Keratinocyte (primary cell): ENCODE measurements around the gene PTPN13. TPM values are rescaled to one million over a fixed set of nuclear protein-coding genes. Genes with fewer than 3 reads are reported as not detected.

ENCODE experiments used
- DNase-seq: peaks from one replicate; pipeline ENCODE4 v3.0.0-alpha.2; 2011; ENCODE audit warnings: low read depth, missing footprints, low spot score
- FAIRE-seq: peaks from 2 replicates; lab custom pipeline; 2011; peaks lifted over from hg19 to GRCh38; lab: Jason Lieb, UNC
- H2AFZ ChIP-seq: 2 replicates; pipeline ENCODE4 v1.6.0; 2012; ENCODE audit warnings: low read length, control low read depth, inconsistent platforms; ENCODE audit not compliant: control insufficient read depth
- H3K27ac ChIP-seq: 2 replicates; pipeline ENCODE4 v1.5.1; 2011; ENCODE audit warnings: low read length; ENCODE audit not compliant: control insufficient read depth, insufficient read depth
- H3K27me3 ChIP-seq: 3 replicates; pipeline ENCODE4 v1.6.0; 2011; ENCODE audit warnings: low read length; ENCODE audit not compliant: control insufficient read depth, insufficient read depth; ENCODE audit errors: extremely low read depth
- H3K36me3 ChIP-seq, 2 experiments: 2 replicates in 1 of 2; 3 replicates in 1 of 2; pipeline ENCODE4 v1.5.1; 2011; ENCODE audit warnings: low read length in 2 of 2, mild to moderate bottlenecking in 1 of 2; ENCODE audit not compliant: control insufficient read depth in 2 of 2, insufficient read depth in 2 of 2; ENCODE audit errors: extremely low read depth in 1 of 2
- H3K4me1 ChIP-seq: 3 replicates; pipeline ENCODE4 v1.5.1; 2011; ENCODE audit warnings: low read length; ENCODE audit not compliant: control insufficient read depth, insufficient read depth; ENCODE audit errors: extremely low read depth
- H3K4me2 ChIP-seq: 3 replicates; pipeline ENCODE4 v1.6.0; 2011; ENCODE audit warnings: low read depth, low read length; ENCODE audit not compliant: control insufficient read depth, insufficient read depth; ENCODE audit errors: extremely low read depth
- H3K4me3 ChIP-seq, 3 experiments: fragments of 200-600 bp in 1 of 3; sonication (generic) in 1 of 3; 2 replicates in 2 of 3; 3 replicates in 1 of 3; pipeline ENCODE4 v1.5.1; 2011 to 2016; ENCODE audit warnings: low read length in 3 of 3, mild to moderate bottlenecking in 3 of 3, control low read depth in 2 of 3, inconsistent platforms in 1 of 3, low read depth in 1 of 3, mixed read lengths in 1 of 3, mixed run types in 1 of 3, moderate library complexity in 1 of 3; ENCODE audit not compliant: control insufficient read depth in 2 of 3, insufficient read depth in 2 of 3; ENCODE audit errors: extremely low read depth in 1 of 3
- H3K79me2 ChIP-seq: 2 replicates; pipeline ENCODE4 v1.6.0; 2012; ENCODE audit warnings: low read length; ENCODE audit not compliant: control insufficient read depth, insufficient read depth
- H3K9ac ChIP-seq: 3 replicates; pipeline ENCODE4 v1.6.0; 2011; ENCODE audit warnings: low read length; ENCODE audit not compliant: control insufficient read depth, insufficient read depth; ENCODE audit errors: extremely low read depth
- H3K9me1 ChIP-seq: 3 replicates; pipeline ENCODE4 v1.6.0; 2011; ENCODE audit warnings: low read length; ENCODE audit not compliant: control insufficient read depth, insufficient read depth; ENCODE audit errors: extremely low read depth
- H3K9me3 ChIP-seq: 2 replicates; pipeline ENCODE4 v1.5.1; 2012; ENCODE audit warnings: low read depth, low read length; ENCODE audit not compliant: control insufficient read depth
- H4K20me1 ChIP-seq: 3 replicates; pipeline ENCODE4 v1.6.0; 2011; ENCODE audit warnings: low read length; ENCODE audit not compliant: control insufficient read depth, insufficient read depth; ENCODE audit errors: extremely low read depth
- EZH2 ChIP-seq: IDR thresholded peaks from one replicate; pipeline ENCODE4 v1.6.1; 2012; ENCODE audit warnings: inconsistent platforms, mild to moderate bottlenecking, low read length, moderate library complexity
- dilution Hi-C: fragments of 300-500 bp; cut with MboI; formaldehyde crosslinking; loops from one replicate; pipeline ENCODE4 v1.7.0; 2020; ENCODE audit warnings: low sequenced_read_pairs; ENCODE audit not compliant: extremely low pct_ligation_motif_present
- polyA plus RNA-seq, 5 experiments: library from polyadenylated mRNA; depleted of rRNA in 3 of 5; stranded (reverse) in 3 of 5; stranded (forward) in 1 of 5; unstranded in 1 of 5; fragments of >200 nt; gene quantifications; 1 replicate in 1 of 5; 2 replicates in 3 of 5; 3 replicates in 1 of 5; pipeline versions ENCODE4 v1.2.1 to v1.2.3, GENCODE V29; 2011 to 2012; ENCODE audit warnings: missing spikeins in 2 of 5, low read depth in 1 of 5, low replicate concordance in 1 of 5
- TF ChIP-seq, protein P1 (sequence below), 3 experiments: IDR thresholded peaks in 1 of 3; conservative IDR thresholded peaks in 1 of 3; optimal IDR thresholded peaks in 1 of 3; 2 replicates in 2 of 3; 3 replicates in 1 of 3; pipeline versions ENCODE3 to v1.5.1; 2011; ENCODE audit warnings: low read length in 3 of 3, mild to moderate bottlenecking in 3 of 3, moderate library complexity in 2 of 3, control low read depth in 1 of 3, inconsistent platforms in 1 of 3; ENCODE audit not compliant: insufficient read depth in 2 of 3; ENCODE audit errors: extremely low read depth in 1 of 3

The PTPN13 gene
- polyA plus RNA-seq, 1 donor (not counting 4 experiments of a cell fraction or from before 2014, with no cell fraction given), result 37.6 TPM

DNA sequence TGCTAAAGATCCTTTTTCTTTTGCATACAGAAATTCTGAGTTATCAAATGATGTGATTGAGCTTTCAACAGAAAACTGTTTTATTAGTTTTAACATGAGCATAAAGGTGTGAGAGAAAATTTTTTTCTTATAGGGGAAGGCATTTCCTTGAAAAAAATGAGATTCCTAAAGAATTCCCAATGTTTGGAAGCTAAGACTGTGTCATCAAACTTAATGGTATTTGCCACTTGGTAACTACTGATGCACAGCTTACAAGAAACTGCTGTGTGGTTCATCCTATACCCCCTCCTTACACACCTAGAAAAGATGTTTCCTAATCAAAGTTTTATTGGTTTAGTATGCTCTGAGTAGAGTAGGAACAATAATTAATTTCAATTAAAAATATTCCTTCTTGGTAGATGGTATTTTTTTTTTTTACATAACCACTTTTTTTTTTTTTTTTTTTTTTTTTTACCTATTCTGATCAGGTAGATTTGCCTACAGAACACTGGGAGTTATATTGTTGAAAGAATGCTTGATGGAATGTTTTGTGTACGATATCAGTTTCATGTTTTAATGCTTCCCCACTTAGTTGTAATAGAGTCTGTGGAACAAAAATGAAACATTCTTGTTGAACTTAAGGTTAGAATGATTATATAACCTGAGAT is 6.0 kb downstream of the PTPN13 start:
- Histone ChIP-seq H3K36me3 (no peaks in the 10 kb centered on the region), H3K79me2 (peaks cover 95% of the 10 kb centered on the region), H3K9me3 (no peaks in the 10 kb centered on the region), H2AFZ (no peak overlapping the region), H3K4me2 (peak overlapping the region; percentile 61), H3K9ac (no peak overlapping the region), H3K27ac (no peak overlapping the region), H4K20me1 (no peaks in the 10 kb centered on the region), H3K4me3 (no peak overlapping the region), H3K27me3 (no peaks in the 10 kb centered on the region), H3K9me1 (no peaks in the 10 kb centered on the region), H3K4me1 (peaks cover 32% of the 10 kb centered on the region)
- dilution Hi-C loops, result no loop called here
- DNase-seq (no peak), FAIRE-seq (peak; percentile 51)
- TF ChIP-seq EZH2, result no peak
- TF ChIP-seq, protein P1, sequence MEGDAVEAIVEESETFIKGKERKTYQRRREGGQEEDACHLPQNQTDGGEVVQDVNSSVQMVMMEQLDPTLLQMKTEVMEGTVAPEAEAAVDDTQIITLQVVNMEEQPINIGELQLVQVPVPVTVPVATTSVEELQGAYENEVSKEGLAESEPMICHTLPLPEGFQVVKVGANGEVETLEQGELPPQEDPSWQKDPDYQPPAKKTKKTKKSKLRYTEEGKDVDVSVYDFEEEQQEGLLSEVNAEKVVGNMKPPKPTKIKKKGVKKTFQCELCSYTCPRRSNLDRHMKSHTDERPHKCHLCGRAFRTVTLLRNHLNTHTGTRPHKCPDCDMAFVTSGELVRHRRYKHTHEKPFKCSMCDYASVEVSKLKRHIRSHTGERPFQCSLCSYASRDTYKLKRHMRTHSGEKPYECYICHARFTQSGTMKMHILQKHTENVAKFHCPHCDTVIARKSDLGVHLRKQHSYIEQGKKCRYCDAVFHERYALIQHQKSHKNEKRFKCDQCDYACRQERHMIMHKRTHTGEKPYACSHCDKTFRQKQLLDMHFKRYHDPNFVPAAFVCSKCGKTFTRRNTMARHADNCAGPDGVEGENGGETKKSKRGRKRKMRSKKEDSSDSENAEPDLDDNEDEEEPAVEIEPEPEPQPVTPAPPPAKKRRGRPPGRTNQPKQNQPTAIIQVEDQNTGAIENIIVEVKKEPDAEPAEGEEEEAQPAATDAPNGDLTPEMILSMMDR (optimal IDR thresholded peaks at IDR 0.05 in 1 of 3, IDR thresholded peaks at IDR 0.05 in 1 of 3, conservative IDR thresholded peaks at IDR 0.05 in 1 of 3; ENCODE audit: extremely low read depth in 1 of 3, insufficient read depth in 2 of 3, low read length in 3 of 3), result no peak

DNA sequence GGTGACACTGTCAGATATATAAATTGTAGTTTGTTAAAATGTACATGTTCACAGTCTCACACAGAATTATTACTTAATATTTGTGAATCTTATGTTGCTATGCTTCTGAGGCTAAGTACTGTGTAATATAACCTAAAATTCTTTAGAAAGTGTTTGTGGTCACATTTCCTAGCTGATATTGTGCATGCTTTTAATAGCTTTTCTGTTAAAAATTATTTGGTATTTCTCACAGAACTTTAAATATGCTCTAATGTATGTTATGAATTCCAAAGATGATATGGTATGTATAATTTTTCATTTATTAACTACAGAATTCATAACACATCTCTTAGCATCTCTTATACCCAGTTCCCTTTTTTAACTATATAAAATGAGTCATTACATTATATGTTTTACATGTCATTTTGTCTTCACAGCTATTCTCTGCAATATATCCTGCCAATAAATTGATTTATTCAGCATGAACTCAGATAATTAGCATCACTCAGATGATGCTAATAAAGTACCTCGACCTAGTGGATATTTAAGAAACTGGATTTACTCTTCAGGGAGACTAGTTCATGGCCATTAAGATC is 9.3 kb downstream of the PTPN13 start:
- Histone ChIP-seq H3K9me1 (no peaks in the 10 kb centered on the region), H4K20me1 (no peaks in the 10 kb centered on the region), H3K79me2 (peaks cover 90% of the 10 kb centered on the region), H3K4me1 (peaks cover 23% of the 10 kb centered on the region), H2AFZ (no peak overlapping the region), H3K36me3 (no peaks in the 10 kb centered on the region), H3K27ac (no peak overlapping the region), H3K9ac (no peak overlapping the region), H3K4me3 (no peak overlapping the region), H3K27me3 (no peaks in the 10 kb centered on the region), H3K4me2 (no peak overlapping the region), H3K9me3 (no peaks in the 10 kb centered on the region)
- FAIRE-seq, result no peak
- no peak for TF ChIP-seq EZH2
- TF ChIP-seq, protein P1 (optimal IDR thresholded peaks at IDR 0.05 in 1 of 3, IDR thresholded peaks at IDR 0.05 in 1 of 3, conservative IDR thresholded peaks at IDR 0.05 in 1 of 3; ENCODE audit: extremely low read depth in 1 of 3, insufficient read depth in 2 of 3, low read length in 3 of 3), result no peak
- dilution Hi-C loops, result no loop called here
- DNase-seq, result no peak
